Activated CD4-positive, alpha-beta memory T cell treated with anti-CD3 and anti-CD28 coated beads, Interleukin-2, amount 10 ng/mL, durations not matched to agents 7 days and 5 days (primary cell): ENCODE results near the gene ANO8. TPM values are rescaled to one million over a fixed set of nuclear protein-coding genes. Genes with fewer than 3 reads are reported as not detected.

ENCODE experiments used
- CTCF ChIA-PET: fragments of 350-600 bp; sonication (Branson Sonifier 250); formaldehyde crosslinking; loops from one replicate; lab custom pipeline; 2021; ENCODE audit warnings: antibody characterized with exemption, inconsistent platforms; lab: Charles Lee
- POLR2A ChIA-PET: fragments of 350-600 bp; sonication (Branson Sonifier 250); formaldehyde crosslinking; loops from one replicate; lab custom pipeline; 2021; ENCODE audit warnings: antibody characterized with exemption; lab: Charles Lee
- DNase-seq: peaks from one replicate; pipeline ENCODE4 v3.0.0-alpha.2; 2020
- H3K27ac Mint-ChIP-seq: one replicate; pipeline ENCODE4 v1.8.0; 2021; ENCODE audit warnings: mild to moderate bottlenecking, mixed read lengths
- H3K27me3 Mint-ChIP-seq: one replicate; pipeline ENCODE4 v1.8.0; 2021; ENCODE audit warnings: mixed read lengths
- H3K36me3 Mint-ChIP-seq: one replicate; pipeline ENCODE4 v1.8.0; 2021; ENCODE audit warnings: low read depth, mixed read lengths
- H3K4me1 Mint-ChIP-seq: one replicate; pipeline ENCODE4 v1.8.0; 2021; ENCODE audit warnings: mixed read lengths
- H3K4me3 Mint-ChIP-seq: one replicate; pipeline ENCODE4 v1.8.0; 2021; ENCODE audit warnings: mild to moderate bottlenecking, mixed read lengths
- H3K9me3 Mint-ChIP-seq: one replicate; pipeline ENCODE4 v1.8.0; 2021; ENCODE audit warnings: mixed read lengths
- total RNA-seq, 2 experiments: library from RNA; stranded (reverse); gene quantifications; one replicate each; pipeline ENCODE4 v1.2.3, GENCODE V29; 2021

Gene ANO8
- total RNA-seq, 2 experiments from 2014 or later: 20.2 TPM

- POLR2A ChIA-PET: interaction anchor here (1.5 kb wide), 1 partner anchor 48 kb away, joined by 3 read pairs; no protein-coding TSS in a partner anchor
- DNase-seq: no peak
- Mint-ChIP-seq H3K4me3 (no peak overlapping the region), H3K27me3 (no peaks in the 10 kb centered on the region), H3K9me3 (no peaks in the 10 kb centered on the region), H3K36me3 (no peaks in the 10 kb centered on the region), H3K4me1 (peaks cover 33% of the 10 kb centered on the region), H3K27ac (no peak overlapping the region)
- CTCF ChIA-PET: no interaction called here
These were observed 5.7 kb upstream of the ANO8 start for GRCh38 chr19:17340302-17340870.

- peak; percentile 62 for DNase-seq
- no peak overlapping the region for H3K27ac Mint-ChIP-seq
- ChIA-PET POLR2A (interaction anchor here (1.5 to 1.6 kb wide), 2 partner anchors 50 to 53 kb away, joined by 3 to 4 read pairs; no protein-coding TSS in a partner anchor), CTCF (no interaction called here)
- H3K4me3 Mint-ChIP-seq: peak overlapping the region; percentile 81
- H3K36me3 Mint-ChIP-seq: no peaks in the 10 kb centered on the region
- no peaks in the 10 kb centered on the region for H3K9me3 Mint-ChIP-seq
- H3K4me1 Mint-ChIP-seq: peaks cover 41% of the 10 kb centered on the region
- no peaks in the 10 kb centered on the region for H3K27me3 Mint-ChIP-seq
These were observed 4.6 kb upstream of the ANO8 start for GRCh38 chr19:17339088-17339741.

- CTCF ChIA-PET: no interaction called here
- POLR2A ChIA-PET: interaction anchor here (0.7 to 1.6 kb wide), 4 partner anchors 29 to 53 kb away, joined by 3 to 5 read pairs (median 4); partner anchors contain the start of gene DDA1
- Mint-ChIP-seq H3K4me1 (peaks cover 46% of the 10 kb centered on the region), H3K36me3 (peaks cover 3% of the 10 kb centered on the region), H3K27me3 (no peaks in the 10 kb centered on the region), H3K4me3 (peak overlapping the region; percentile 81), H3K27ac (peak overlapping the region; percentile 89), H3K9me3 (no peaks in the 10 kb centered on the region)
- no peak for DNase-seq
These were observed 3.9 kb upstream of the ANO8 start for GRCh38 chr19:17338433-17339078.

- H3K27me3 Mint-ChIP-seq: no peaks in the 10 kb centered on the region
- H3K4me1 Mint-ChIP-seq: peaks cover 50% of the 10 kb centered on the region
- H3K9me3 Mint-ChIP-seq: no peaks in the 10 kb centered on the region
- H3K27ac Mint-ChIP-seq: peak overlapping the region; percentile 89
- ChIA-PET CTCF (no interaction called here), POLR2A (interaction anchor here (0.7 to 2.2 kb wide), 4 partner anchors 29 to 54 kb away, joined by 3 to 8 read pairs (median 4); partner anchors contain the start of gene DDA1)
- peak; percentile 52 for DNase-seq
- H3K36me3 Mint-ChIP-seq: peaks cover 8% of the 10 kb centered on the region
- peak overlapping the region; percentile 81 for H3K4me3 Mint-ChIP-seq
These were observed 3.2 kb upstream of the ANO8 start for GRCh38 chr19:17337675-17338432.

GRCh38 chr19:17336872-17337674 lies 2.4 kb upstream of the ANO8 start, which contains the start of gene GTPBP3:
TSS of gene GTPBP3 (plus strand) at chr19:17337553. CDS start at chr19:17337612, 59 bp downstream.
- POLR2A ChIA-PET: interaction anchor here (0.6 to 5.5 kb wide), 6 partner anchors 24 to 55 kb away, joined by 3 to 50 read pairs (median 4); partner anchors contain the start of genes ABHD8, DDA1 and MRPL34
- CTCF ChIA-PET: no interaction called here

GRCh38 chr19:17335575-17335974 lies 920 bp upstream of the ANO8 start:
- Mint-ChIP-seq H3K27me3 (peaks cover 2% of the 10 kb centered on the region), H3K36me3 (peaks cover 18% of the 10 kb centered on the region), H3K27ac (no peak overlapping the region), H3K4me1 (peaks cover 58% of the 10 kb centered on the region), H3K9me3 (no peaks in the 10 kb centered on the region), H3K4me3 (peak overlapping the region; percentile 46)
- ChIA-PET POLR2A (interaction anchor here (0.8 to 5.5 kb wide), 5 partner anchors 18 to 71 kb away, joined by 3 to 50 read pairs (median 7); partner anchors contain the start of genes ABHD8, BST2, DDA1 and MRPL34), CTCF (interaction anchor here (0.7 to 4.8 kb wide), 4 partner anchors 26 to 485 kb away, joined by 4 to 32 read pairs (median 8); partner anchors contain the start of genes ABHD8, DDA1 and MRPL34)
- no peak for DNase-seq

More at GRCh38 chr19:17336872-17337674, 2.4 kb upstream of the ANO8 start, which contains the start of gene GTPBP3:
- H3K9me3 Mint-ChIP-seq: no peaks in the 10 kb centered on the region
- DNase-seq: peak; percentile 98
- H3K36me3 Mint-ChIP-seq: peaks cover 15% of the 10 kb centered on the region
- peaks cover 55% of the 10 kb centered on the region for H3K4me1 Mint-ChIP-seq
- peak within 1 kb of the TSS; percentile 89 for H3K27ac Mint-ChIP-seq
- no peaks in the 10 kb centered on the region for H3K27me3 Mint-ChIP-seq
- H3K4me3 Mint-ChIP-seq: peak within 1 kb of the TSS; percentile 81

GRCh38 chr19:17333611-17334413 lies 843 bp downstream of the ANO8 start:
- peak; percentile 88 for DNase-seq
- peak overlapping the region; percentile 95 for H3K27ac Mint-ChIP-seq
- no peaks in the 10 kb centered on the region for H3K9me3 Mint-ChIP-seq
- peaks cover 13% of the 10 kb centered on the region for H3K27me3 Mint-ChIP-seq
- peak overlapping the region; percentile 83 for H3K4me3 Mint-ChIP-seq
- ChIA-PET CTCF (interaction anchor here (0.8 to 4.8 kb wide), 7 partner anchors 25 to 132 kb away, joined by 3 to 32 read pairs (median 8); partner anchors contain the start of genes ABHD8, DDA1 and MRPL34), POLR2A (interaction anchor here (1.0 to 6.0 kb wide), 8 partner anchors 11 to 73 kb away, joined by 3 to 50 read pairs (median 10); partner anchors contain the start of genes ABHD8, BST2, DDA1 and MRPL34)
- H3K36me3 Mint-ChIP-seq: peaks cover 23% of the 10 kb centered on the region
- peaks cover 60% of the 10 kb centered on the region for H3K4me1 Mint-ChIP-seq

GRCh38 chr19:17332677-17333581 lies 1.7 kb downstream of the ANO8 start:
- H3K4me3 Mint-ChIP-seq: peak overlapping the region; percentile 35
- peaks cover 13% of the 10 kb centered on the region for H3K27me3 Mint-ChIP-seq
- POLR2A ChIA-PET: interaction anchor here (0.6 to 6.0 kb wide), 9 partner anchors 10 to 74 kb away, joined by 3 to 50 read pairs (median 10); partner anchors contain the start of genes ABHD8, BST2, DDA1 and MRPL34
- no peak overlapping the region for H3K27ac Mint-ChIP-seq
- peaks cover 23% of the 10 kb centered on the region for H3K36me3 Mint-ChIP-seq
- CTCF ChIA-PET: interaction anchor here (0.8 to 4.8 kb wide), 10 partner anchors 24 to 133 kb away, joined by 3 to 32 read pairs (median 3); partner anchors contain the start of genes ABHD8, DDA1 and MRPL34
- H3K4me1 Mint-ChIP-seq: peaks cover 52% of the 10 kb centered on the region
- H3K9me3 Mint-ChIP-seq: no peaks in the 10 kb centered on the region
- peak; percentile 51 for DNase-seq

GRCh38 chr19:17332360-17332676 lies 2.3 kb downstream of the ANO8 start:
- peaks cover 23% of the 10 kb centered on the region for H3K36me3 Mint-ChIP-seq
- CTCF ChIA-PET: interaction anchor here (0.6 to 4.8 kb wide), 8 partner anchors 15 to 604 kb away, joined by 3 to 32 read pairs (median 3); partner anchors contain the start of genes ABHD8, DDA1 and MRPL34
- no peaks in the 10 kb centered on the region for H3K9me3 Mint-ChIP-seq
- peaks cover 15% of the 10 kb centered on the region for H3K27me3 Mint-ChIP-seq
- no peak overlapping the region for H3K4me3 Mint-ChIP-seq
- no peak overlapping the region for H3K27ac Mint-ChIP-seq
- H3K4me1 Mint-ChIP-seq: peaks cover 50% of the 10 kb centered on the region
- POLR2A ChIA-PET: interaction anchor here (0.7 to 6.0 kb wide), 6 partner anchors 10 to 73 kb away, joined by 3 to 50 read pairs (median 16); partner anchors contain the start of genes ABHD8, BST2, DDA1 and MRPL34
- no peak for DNase-seq

GRCh38 chr19:17331045-17331558 lies 3.6 kb downstream of the ANO8 start:
- H3K9me3 Mint-ChIP-seq: no peaks in the 10 kb centered on the region
- CTCF ChIA-PET: no interaction called here
- H3K36me3 Mint-ChIP-seq: peaks cover 23% of the 10 kb centered on the region

More at GRCh38 chr19:17331045-17331558, 3.6 kb downstream of the ANO8 start:
- no peak overlapping the region for H3K27ac Mint-ChIP-seq
- peaks cover 41% of the 10 kb centered on the region for H3K4me1 Mint-ChIP-seq
- no peak overlapping the region for H3K4me3 Mint-ChIP-seq
- POLR2A ChIA-PET: interaction anchor here (6.0 kb wide), 1 partner anchor 21 kb away, joined by 47 read pairs; the partner anchor contains the start of gene DDA1
- no peak for DNase-seq
- peaks cover 15% of the 10 kb centered on the region for H3K27me3 Mint-ChIP-seq
